Smooth muscle cell (in vitro differentiated cells): Measurements from ENCODE around the gene CCDC57. TPM values are rescaled to one million over a fixed set of nuclear protein-coding genes. Genes with fewer than 3 reads are reported as not detected.
A peak's percentile ranks its signal among the peaks of the same experiment; 100 is the strongest.

Experiments used
- DNase-seq: peaks from one replicate; lab custom pipeline; 2025; ENCODE audit not compliant: unreplicated experiment; lab: John Stamatoyannopoulos, UW
- H2AFZ ChIP-seq: fragments of 200-600 bp; sonication (generic); 2 replicates; pipeline ENCODE4 v1.6.0; 2016; ENCODE audit warnings: antibody characterized with exemption, low read depth, mild to moderate bottlenecking
- H3F3A ChIP-seq: fragments of 200-600 bp; sonication (generic); 2 replicates; pipeline ENCODE4 v1.6.0; 2017; ENCODE audit warnings: antibody characterized with exemption, low read depth
- H3K27ac ChIP-seq: fragments of 200-600 bp; sonication (generic); 2 replicates; pipeline ENCODE4 v1.5.1; 2016; ENCODE audit warnings: low read depth, mild to moderate bottlenecking
- H3K27me3 ChIP-seq: fragments of 200-600 bp; sonication (generic); 2 replicates; pipeline ENCODE4 v1.6.1; 2016; ENCODE audit warnings: low read depth, mild to moderate bottlenecking
- H3K36me3 ChIP-seq: fragments of 200-600 bp; sonication (generic); 2 replicates; pipeline ENCODE4 v1.5.1; 2016; ENCODE audit warnings: low read depth
- H3K4me1 ChIP-seq: fragments of 200-600 bp; sonication (generic); 2 replicates; pipeline ENCODE4 v1.5.1; 2016; ENCODE audit warnings: low read depth
- H3K4me2 ChIP-seq: fragments of 200-600 bp; sonication (generic); 2 replicates; pipeline ENCODE4 v1.6.0; 2016; ENCODE audit warnings: mild to moderate bottlenecking
- H3K4me3 ChIP-seq: fragments of 200-600 bp; sonication (generic); 2 replicates; pipeline ENCODE4 v1.5.1; 2016; ENCODE audit warnings: mild to moderate bottlenecking
- H3K79me2 ChIP-seq: fragments of 200-600 bp; sonication (generic); 2 replicates; pipeline ENCODE4 v1.6.0; 2016; ENCODE audit warnings: low read depth, mild to moderate bottlenecking
- H3K9ac ChIP-seq: fragments of 200-600 bp; sonication (generic); 2 replicates; pipeline ENCODE4 v1.6.0; 2016; ENCODE audit warnings: low read depth
- H3K9me3 ChIP-seq: fragments of 200-600 bp; sonication (generic); replicated peaks from 2 replicates; pipeline ENCODE4 v1.5.1; 2016; ENCODE audit warnings: low read depth
- H4K20me1 ChIP-seq: fragments of 200-600 bp; sonication (generic); 2 replicates; pipeline ENCODE4 v1.6.0; 2016; ENCODE audit warnings: low read depth
- CTCF ChIP-seq: fragments of 200-600 bp; sonication (generic); IDR thresholded peaks from 2 replicates; pipeline ENCODE4 v1.5.1; 2017; ENCODE audit warnings: borderline replicate concordance, mild to moderate bottlenecking, antibody characterized with exemption; ENCODE audit not compliant: insufficient read depth, poor library complexity, severe bottlenecking
- WGBS: methylation state at CpG from one replicate; pipeline ENCODE4 v1.1.7; 2016; ENCODE audit warnings: low lambda C conversion rate; 5-methylcytosine and 5-hydroxymethylcytosine counted together
- polyA plus RNA-seq: library from polyadenylated mRNA; unstranded; fragments of >200 nt; fragmentation: Nextera tagmentation; extraction: Ambion mirVana; gene quantifications from 2 replicates; pipeline ENCODE4 v1.2.1, GENCODE V29; 2016
- total RNA-seq: library from RNA; depleted of rRNA; stranded (reverse); fragments of >200 nt; gene quantifications from 2 replicates; pipeline ENCODE4 v1.2.3, GENCODE V29; 2014

The CCDC57 gene
- total and polyA plus RNA-seq, 2 experiments from 2014 or later: 18.3 to 23.1 TPM

GRCh38 chr17:82108961-82109475, 103.6 kb downstream of the CCDC57 start:
- WGBS: 97% methylated on average over 14 of the region's 14 CpGs
- Histone ChIP-seq H2AFZ (no peak overlapping the region), H3K9ac (no peak overlapping the region), H3K4me1 (peaks cover 15% of the 10 kb centered on the region), H3F3A (peaks cover 3% of the 10 kb centered on the region), H3K9me3 (no peaks in the 10 kb centered on the region), H3K27me3 (no peaks in the 10 kb centered on the region), H3K79me2 (no peaks in the 10 kb centered on the region), H3K36me3 (no peaks in the 10 kb centered on the region), H3K4me3 (no peak overlapping the region), H3K4me2 (no peak overlapping the region), H4K20me1 (no peaks in the 10 kb centered on the region), H3K27ac (no peak overlapping the region)
- TF ChIP-seq CTCF: no peak
- no peak for DNase-seq

GRCh38 chr17:82108496-82108945, 104.1 kb downstream of the CCDC57 start:
- Histone ChIP-seq H3K27me3 (no peaks in the 10 kb centered on the region), H3K4me1 (peaks cover 20% of the 10 kb centered on the region), H2AFZ (no peak overlapping the region), H3F3A (peaks cover 3% of the 10 kb centered on the region), H3K4me3 (no peak overlapping the region), H3K79me2 (no peaks in the 10 kb centered on the region), H3K9me3 (no peaks in the 10 kb centered on the region), H3K9ac (no peak overlapping the region), H3K4me2 (no peak overlapping the region), H3K36me3 (no peaks in the 10 kb centered on the region), H3K27ac (no peak overlapping the region), H4K20me1 (no peaks in the 10 kb centered on the region)
- DNase-seq: no peak
- 96% methylated on average over 19 of the region's 19 CpGs for WGBS
- no peak for TF ChIP-seq CTCF

GRCh38 chr17:82108038-82108437, 104.6 kb downstream of the CCDC57 start:
- H3K4me1 ChIP-seq: peaks cover 25% of the 10 kb centered on the region
- H3F3A ChIP-seq: peaks cover 3% of the 10 kb centered on the region
- H3K9me3 ChIP-seq: no peaks in the 10 kb centered on the region
- no peak overlapping the region for H3K4me3 ChIP-seq
- H2AFZ ChIP-seq: no peak overlapping the region
- H3K79me2 ChIP-seq: no peaks in the 10 kb centered on the region
- TF ChIP-seq CTCF: no peak
- H3K27me3 ChIP-seq: no peaks in the 10 kb centered on the region
- H4K20me1 ChIP-seq: no peaks in the 10 kb centered on the region
- no peak for DNase-seq
- 93% methylated on average over 14 of the region's 14 CpGs for WGBS
- H3K4me2 ChIP-seq: no peak overlapping the region
- no peak overlapping the region for H3K27ac ChIP-seq
- no peaks in the 10 kb centered on the region for H3K36me3 ChIP-seq
- no peak overlapping the region for H3K9ac ChIP-seq

GRCh38 chr17:82107341-82107860, 105.2 kb downstream of the CCDC57 start:
- no peaks in the 10 kb centered on the region for H3K9me3 ChIP-seq
- H4K20me1 ChIP-seq: no peaks in the 10 kb centered on the region
- no peaks in the 10 kb centered on the region for H3K79me2 ChIP-seq
- no peak for DNase-seq
- peaks cover 29% of the 10 kb centered on the region for H3K4me1 ChIP-seq
- no peak overlapping the region for H3K27ac ChIP-seq
- peak; percentile 18 for TF ChIP-seq CTCF
- H2AFZ ChIP-seq: no peak overlapping the region
- no peaks in the 10 kb centered on the region for H3K27me3 ChIP-seq
- no peaks in the 10 kb centered on the region for H3K36me3 ChIP-seq
- 93% methylated on average over 24 of the region's 24 CpGs for WGBS
- no peak overlapping the region for H3K9ac ChIP-seq
- H3K4me3 ChIP-seq: no peak overlapping the region
- H3F3A ChIP-seq: peaks cover 3% of the 10 kb centered on the region
- no peak overlapping the region for H3K4me2 ChIP-seq
